ENCODE data around the gene COPZ1. TPM values are rescaled to one million over a fixed set of nuclear protein-coding genes. Genes with fewer than 3 reads are reported as not detected.
"Not testable (repeated sequence)": the region's sequence is repeated elsewhere in the genome, so short reads cannot be mapped to it uniquely, and the experiment has no call there.

COPZ1 gene
- total and polyA plus RNA-seq, 10 donors: 55.4 to 99.1 (median 80.5) TPM

DNA sequence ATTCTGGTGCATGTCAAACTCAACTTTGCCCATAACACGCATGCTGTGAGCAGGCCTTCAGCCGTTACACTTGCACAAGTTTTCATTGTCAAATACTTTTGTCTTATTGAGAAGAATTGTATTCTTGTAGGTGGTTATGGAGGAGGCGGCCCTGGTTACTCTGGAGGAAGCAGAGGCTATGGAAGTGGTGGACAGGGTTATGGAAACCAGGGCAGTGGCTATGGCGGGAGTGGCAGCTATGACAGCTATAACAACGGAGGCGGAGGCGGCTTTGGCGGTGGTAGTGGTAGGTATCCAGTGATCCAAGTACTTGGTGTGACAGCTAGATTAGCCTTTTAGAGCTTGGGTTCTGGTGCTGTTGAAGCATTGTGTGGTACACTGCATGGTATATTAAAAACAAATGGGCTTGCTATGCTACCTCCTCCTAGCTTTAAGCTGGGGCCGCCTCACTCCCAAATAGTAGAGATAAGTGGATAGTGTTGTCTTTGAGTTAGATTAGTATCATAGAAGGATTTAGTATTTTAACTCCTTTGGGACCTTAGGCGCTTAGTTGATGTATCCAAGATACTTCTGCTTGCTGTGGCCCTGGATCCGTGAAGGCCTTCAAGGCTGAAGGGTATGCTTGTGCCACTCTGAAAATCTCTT, 41.9 kb upstream of the COPZ1 start:
- peak overlapping the region in 4 of 8 donors; percentile 41 to 97 (median 95) for H3K27ac ChIP-seq
- H3K4me3 ChIP-seq: peak overlapping the region in 6 of 8 donors; percentile 76 to 88 (median 82)
- no peak for DNase-seq
- no peaks in the 10 kb centered on the region for H3K27me3 ChIP-seq (replicated peaks in 1 of 7)
- H3K9me3 ChIP-seq: no peaks in the 10 kb centered on the region
- intact Hi-C loops (cut with DNase I; ENCODE audit: low total_unique reads): no loop called here
- peaks cover 45 to 83% (median 74%) of the 10 kb centered on the region in 6 donors for H3K4me1 ChIP-seq
- TF ChIP-seq, protein P1, sequence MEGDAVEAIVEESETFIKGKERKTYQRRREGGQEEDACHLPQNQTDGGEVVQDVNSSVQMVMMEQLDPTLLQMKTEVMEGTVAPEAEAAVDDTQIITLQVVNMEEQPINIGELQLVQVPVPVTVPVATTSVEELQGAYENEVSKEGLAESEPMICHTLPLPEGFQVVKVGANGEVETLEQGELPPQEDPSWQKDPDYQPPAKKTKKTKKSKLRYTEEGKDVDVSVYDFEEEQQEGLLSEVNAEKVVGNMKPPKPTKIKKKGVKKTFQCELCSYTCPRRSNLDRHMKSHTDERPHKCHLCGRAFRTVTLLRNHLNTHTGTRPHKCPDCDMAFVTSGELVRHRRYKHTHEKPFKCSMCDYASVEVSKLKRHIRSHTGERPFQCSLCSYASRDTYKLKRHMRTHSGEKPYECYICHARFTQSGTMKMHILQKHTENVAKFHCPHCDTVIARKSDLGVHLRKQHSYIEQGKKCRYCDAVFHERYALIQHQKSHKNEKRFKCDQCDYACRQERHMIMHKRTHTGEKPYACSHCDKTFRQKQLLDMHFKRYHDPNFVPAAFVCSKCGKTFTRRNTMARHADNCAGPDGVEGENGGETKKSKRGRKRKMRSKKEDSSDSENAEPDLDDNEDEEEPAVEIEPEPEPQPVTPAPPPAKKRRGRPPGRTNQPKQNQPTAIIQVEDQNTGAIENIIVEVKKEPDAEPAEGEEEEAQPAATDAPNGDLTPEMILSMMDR (IDR thresholded peaks at IDR 0.05 in 8 of 11, conservative IDR thresholded peaks at IDR 0.05 in 3 of 11): no peak
- TF ChIP-seq POLR2AphosphoS5 (IDR thresholded peaks at IDR 0.05) (peak in 1 of 3 donors; percentile 20), POLR2A (IDR thresholded peaks at IDR 0.05) (no peak)
- 24 to 39% (median 34%) methylated on average over 11 of the region's 11 CpGs for WGBS, 5 donors
- peaks cover 10 to 69% (median 61%) of the 10 kb centered on the region in 6 donors for H3K36me3 ChIP-seq

DNA sequence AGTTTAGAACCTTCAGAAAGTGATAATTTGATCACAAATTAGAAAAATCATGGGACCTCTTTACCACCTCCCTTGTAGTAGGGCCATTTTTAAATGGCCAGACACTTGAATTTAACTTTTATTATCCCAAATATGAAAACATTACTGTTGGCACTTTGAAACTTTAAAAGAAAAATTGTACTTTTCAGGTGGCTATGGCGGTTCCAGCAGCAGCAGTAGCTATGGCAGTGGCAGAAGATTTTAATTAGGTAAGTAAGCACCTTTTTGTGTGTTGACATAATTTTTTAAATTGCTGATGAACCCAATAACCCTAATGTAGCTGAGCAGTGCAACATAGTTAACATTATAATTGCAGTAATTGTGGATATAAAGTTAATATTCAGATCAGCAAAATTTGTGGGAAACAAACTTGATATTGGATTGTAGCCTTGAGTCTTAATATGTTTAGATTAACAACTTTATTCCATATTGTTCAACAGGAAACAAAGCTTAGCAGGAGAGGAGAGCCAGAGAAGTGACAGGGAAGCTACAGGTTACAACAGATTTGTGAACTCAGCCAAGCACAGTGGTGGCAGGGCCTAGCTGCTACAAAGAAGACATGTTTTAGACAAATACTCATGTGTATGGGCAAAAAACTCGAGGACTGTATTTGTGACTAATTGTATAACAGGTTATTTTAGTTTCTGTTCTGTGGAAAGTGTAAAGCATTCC, 40.7 kb upstream of the COPZ1 start:
- WGBS, 5 donors: 24 to 61% (median 39%) methylated on average over 1 to 2 of the region's 2 CpGs
- peaks cover 10 to 80% (median 72%) of the 10 kb centered on the region in 6 donors for H3K36me3 ChIP-seq
- H3K27me3 ChIP-seq (replicated peaks in 1 of 7); H3K9me3 ChIP-seq; intact Hi-C loops (cut with DNase I; ENCODE audit: low total_unique reads); DNase-seq: not testable (repeated sequence)
- peak overlapping the region in 5 of 8 donors; percentile 6 to 88 (median 77) for H3K4me3 ChIP-seq
- peaks cover 37 to 83% (median 70%) of the 10 kb centered on the region in 6 donors for H3K4me1 ChIP-seq
- peak overlapping the region in 2 of 8 donors; percentile 41 to 96 for H3K27ac ChIP-seq

DNA sequence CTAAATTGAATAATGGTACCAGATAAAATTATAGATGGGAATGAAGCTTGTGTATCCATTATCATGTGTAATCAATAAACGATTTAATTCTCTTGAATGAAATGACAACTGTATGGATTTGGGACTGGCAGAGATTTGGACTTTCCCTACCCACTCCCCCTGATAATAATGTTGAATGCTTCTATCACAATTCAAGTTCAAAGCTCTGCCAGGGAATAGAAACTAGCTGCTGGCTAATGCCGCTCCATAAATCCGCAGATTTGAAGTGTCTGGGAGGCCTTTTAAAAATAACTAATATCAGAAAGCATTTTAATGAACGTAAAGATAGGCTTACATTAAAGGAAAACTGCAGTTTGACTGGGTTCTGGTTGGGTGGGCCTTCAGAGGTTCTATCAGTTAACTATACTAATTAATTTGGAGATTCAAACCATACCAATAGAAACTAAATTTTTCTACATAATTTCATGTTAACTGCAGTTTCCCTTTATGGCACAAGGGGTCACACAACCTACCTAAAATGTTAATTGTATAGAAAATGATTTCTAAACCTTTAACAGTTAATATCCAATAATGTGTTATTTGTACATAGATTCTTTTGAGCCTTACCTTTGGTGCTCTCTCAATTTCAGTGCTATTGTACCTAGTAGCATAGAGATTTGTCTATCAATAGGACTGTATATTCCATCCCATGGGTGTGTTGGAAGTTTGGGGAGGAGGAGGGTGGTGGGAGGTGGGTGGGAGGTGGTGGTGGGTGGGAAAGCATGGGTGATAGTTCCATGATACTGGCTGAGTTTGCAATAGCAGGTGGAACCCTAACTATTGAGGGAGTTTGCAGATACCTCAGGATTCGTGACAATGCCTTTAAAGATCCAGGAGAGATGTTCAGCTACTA, 39.5 kb upstream of the COPZ1 start:
- intact Hi-C loops (cut with DNase I; ENCODE audit: low total_unique reads): no loop called here
- no peak for DNase-seq
- Histone ChIP-seq H3K27me3 (replicated peaks in 1 of 7) (no peaks in the 10 kb centered on the region), H3K36me3 (peaks cover 10 to 92% (median 75%) of the 10 kb centered on the region in 6 donors), H3K27ac (peak overlapping the region in 5 of 8 donors; percentile 4 to 42 (median 20)), H3K4me1 (peaks cover 41 to 94% (median 76%) of the 10 kb centered on the region in 6 donors), H3K9me3 (no peaks in the 10 kb centered on the region), H3K4me3 (peak overlapping the region in 1 of 8 donors; percentile 23)
- TF ChIP-seq POLR2A (IDR thresholded peaks at IDR 0.05): no peak
- TF ChIP-seq, protein P1 (IDR thresholded peaks at IDR 0.05 in 8 of 11, conservative IDR thresholded peaks at IDR 0.05 in 3 of 11): peak in 2 of 11 experiments; percentile 26
- WGBS, 5 donors: 53 to 68% (median 55%) methylated on average over 5 of the region's 5 CpGs
